ENCODE measurements around the gene ARFGAP1.

Gene ARFGAP1

DNA sequence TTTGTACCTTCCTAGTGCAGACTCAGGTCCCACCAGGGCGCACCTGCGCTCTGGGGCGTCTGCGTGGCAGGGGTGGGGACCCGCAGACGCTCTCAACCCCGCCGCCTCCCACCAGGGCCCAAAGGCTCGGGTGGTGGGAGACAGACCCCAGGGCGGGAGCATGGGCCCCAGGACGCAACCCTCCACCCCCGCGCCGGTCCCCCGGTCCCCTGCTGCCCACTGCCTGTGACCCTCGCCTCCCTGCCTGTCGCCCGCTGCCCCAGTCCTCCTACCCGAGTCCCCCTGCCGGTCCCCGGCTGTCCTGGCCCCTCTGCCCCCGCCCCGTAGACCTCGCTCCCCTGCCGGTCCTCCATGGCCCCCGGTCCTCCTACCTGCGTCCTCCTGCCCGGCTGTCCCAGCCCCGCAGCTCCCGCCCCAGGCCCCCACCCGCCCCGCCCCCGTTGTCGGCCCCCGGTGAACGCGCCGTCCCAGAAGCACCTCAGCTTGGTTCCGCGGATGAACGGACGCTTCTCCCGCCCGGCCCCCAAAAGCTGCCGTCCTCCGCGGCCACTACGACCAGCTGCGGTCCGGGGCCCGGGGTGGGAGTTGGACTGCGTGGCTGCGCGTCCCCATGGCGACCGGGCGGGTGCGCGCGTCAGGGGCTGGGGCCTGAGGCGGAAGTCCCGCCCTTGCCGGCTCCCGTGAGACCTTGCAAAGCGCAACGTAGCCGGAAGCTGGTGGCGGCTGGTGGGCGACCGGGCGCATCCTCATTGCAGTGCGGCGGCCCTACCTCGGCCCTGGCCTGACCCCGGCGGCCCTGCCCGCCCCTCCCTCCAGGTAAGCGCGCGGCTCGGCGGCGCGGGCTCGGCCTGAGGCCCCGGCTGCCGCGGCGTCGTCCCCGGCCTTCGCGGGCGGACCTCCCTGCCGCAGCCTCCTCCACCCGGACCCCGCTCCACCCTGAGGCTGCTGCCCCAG, at the start of gene ARFGAP1:
TSS of gene ARFGAP1 (plus strand) at position 709 of the 954 bp plus-strand sequence. CDS start 2,768 bp downstream, outside the sequence.
- DNase-seq: peak; percentile 54

DNA sequence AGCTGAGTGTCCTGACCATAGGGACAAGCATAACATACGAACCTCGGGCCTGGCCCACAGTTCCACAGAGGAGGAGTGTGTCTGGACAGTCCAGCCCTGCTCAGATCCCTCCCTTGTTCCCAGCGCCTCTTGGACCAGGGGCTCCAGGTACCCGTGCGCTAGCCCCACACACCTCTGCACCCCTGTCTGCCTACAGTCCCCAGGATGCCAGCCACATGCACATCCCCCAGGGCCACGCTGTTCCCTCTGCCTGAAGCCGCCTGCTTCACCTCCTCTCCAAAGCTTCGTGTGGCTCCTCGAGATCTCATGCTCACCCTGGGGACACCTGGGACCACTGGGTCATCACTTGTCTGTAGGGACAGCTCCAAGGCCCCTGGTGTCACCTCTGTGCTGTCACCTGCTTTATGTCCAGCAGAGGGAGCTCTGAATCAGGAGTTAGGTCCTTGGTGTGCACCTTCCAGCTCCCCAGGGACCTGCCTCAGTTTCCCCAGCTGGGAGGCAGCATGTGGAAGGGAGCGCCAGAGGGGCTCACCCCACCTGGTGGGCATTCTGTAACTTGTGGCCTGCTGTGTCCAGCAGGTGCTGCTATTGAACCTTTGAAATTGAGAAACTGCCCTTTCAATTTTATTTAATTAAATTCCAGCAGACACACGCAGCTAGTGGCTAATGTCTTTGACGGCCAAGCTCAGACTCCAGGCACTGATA, 49.3 kb upstream of the ARFGAP1 start:
- DNase-seq: no peak

DNA sequence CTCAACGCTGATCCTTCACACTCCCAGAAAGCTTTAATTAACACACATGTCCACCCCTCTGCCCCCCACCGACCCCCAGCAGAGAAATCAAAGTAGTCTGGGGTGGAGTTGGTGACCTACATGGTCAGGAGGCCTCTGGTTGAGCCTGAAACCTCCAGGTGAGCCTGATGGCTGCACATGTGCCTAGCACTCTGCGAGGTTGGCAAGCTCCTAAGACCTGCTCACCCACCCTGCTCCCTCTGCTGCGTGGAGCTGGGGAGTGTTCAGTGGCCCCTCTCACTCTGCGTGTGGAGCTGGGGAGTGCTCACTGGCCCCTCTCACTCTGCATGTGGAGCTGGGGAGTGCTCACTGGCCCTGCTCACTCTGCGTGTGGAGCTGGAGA, 48.8 kb upstream of the ARFGAP1 start:
- DNase-seq: no peak

DNA sequence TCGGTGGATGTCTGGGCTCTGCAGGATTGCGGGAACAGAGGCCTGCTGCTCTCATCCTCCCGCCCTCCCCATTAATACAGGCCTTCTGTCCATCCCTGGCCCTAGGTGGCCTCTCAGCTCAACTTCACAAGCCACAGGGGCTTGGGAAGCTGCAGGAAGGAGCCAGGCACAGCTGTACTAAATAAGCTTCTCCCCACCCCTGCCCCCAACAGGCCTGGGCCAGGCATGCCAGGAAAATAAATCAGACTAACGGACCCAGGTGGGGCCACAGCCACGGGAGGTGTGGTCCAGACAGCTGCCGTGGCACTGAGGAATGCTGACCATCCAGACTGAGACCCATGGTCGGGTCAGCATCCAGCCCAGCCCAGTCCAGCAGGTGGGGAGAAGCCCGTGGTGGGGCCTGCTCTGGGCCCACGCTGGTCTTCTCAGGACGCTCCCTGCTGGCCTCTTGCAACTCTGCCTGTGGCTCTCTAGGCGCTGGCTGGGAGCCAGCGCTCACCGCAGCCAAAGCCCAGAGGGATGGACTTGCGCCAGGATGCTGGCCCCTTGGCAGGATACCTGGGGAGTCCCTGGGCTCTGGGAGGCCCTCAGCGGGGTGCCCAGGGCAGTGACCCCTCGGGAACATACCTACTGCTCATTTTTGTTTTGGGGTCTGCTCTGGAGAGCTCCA, 48.1 kb upstream of the ARFGAP1 start:
- no peak for DNase-seq

DNA sequence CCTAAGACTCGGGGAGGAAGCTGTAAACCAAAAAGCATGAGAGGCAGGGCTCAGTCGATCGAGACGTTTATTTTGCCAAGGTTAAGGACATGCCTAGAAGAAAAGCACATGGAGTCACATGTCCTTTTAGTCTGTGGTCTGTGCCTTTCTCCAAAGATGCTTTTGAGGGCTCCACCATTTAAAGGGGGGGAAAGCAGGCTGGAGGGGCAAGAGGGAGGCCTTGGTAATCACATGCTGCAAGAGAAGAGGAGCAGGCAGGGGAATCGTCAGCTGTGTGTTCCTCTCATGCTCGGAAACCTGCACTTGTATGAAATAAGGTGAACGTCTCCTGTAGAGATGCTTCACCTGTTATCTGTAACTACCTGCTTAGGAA, 47.5 kb upstream of the ARFGAP1 start:
- no peak for DNase-seq

DNA sequence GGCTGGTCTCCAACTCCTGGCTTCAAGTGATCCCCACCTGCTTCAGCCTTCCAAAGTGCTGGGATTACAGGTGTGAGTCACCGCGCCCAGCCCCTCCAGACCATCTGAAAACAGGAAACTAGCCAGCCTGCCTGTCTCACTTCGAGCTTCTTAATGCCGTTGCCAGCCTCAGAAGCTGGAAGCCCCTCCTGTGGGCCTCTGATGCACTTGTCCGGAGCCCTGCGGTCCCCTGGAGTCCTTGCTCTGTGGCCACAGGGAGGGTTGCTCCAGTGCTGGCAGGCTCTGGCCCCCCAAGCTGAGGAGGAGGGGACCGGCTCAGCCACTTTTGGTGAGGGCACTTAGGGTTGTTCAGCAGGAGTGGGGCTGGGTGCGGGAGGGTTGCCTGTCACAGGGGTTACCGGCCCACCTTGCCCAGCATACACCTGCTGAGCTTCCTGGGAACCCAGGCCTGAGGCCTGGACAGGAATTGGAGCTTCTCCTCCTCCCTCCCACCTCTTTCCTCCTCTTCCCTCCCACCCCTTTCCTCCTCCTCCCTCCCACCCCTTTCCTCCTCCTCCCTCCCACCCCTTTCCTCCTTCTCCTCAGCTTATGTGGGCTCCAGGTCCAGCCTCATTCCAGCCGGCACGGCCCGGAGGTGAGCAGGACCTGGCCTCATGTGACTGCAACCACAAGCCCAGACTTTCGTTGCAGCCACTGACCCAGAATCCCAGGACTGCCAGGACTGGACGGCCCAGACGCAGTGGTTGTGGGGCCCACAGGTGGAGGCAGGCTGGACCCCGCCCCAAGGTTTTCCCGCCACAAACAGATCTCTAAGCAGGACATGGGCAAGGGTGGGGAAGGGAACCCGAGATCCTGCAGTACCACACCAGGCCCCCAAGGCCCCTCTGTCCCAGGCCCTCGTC, 46.3 kb upstream of the ARFGAP1 start:
- no peak for DNase-seq

DNA sequence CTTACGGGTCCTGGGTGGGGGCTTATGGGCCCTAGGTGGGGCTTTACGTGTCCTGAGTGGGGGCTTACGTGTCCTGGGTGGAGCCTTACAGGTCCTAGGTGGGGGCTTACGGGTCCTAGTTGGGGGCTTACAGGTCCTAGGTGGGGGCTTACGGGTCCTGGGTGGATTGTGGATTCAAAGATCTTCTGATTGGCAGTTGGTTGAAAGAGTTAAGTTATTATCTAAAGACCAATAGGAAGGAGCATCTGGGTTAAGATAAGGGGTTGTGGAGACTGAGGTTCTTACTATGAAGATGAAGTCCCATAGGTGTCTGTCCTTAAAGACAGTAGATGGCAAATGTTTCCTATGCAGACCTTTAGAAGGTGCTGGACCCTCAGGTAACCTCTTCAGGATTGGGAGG, 45.4 kb upstream of the ARFGAP1 start:
- DNase-seq: no peak

DNA sequence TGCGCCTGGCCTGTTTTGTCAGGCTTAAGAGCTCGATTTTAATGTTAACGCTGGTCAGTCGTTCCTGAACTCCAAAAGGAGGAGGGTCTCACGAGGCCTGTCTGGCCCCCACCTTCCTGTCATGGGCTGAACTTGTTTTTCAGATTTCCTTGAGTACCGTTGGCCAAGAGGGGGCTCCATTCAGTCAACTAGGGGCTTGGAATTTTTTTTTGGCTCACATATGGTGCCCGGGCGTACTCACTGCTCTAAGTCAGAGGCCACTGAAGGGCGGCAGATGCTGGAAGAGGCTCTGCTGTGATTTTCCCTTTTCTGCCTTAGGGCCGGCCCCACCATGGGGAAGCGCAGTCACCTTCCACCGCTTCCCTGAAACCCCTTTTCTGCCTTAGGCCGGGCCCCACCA, 43.8 kb upstream of the ARFGAP1 start:
- DNase-seq: no peak

DNA sequence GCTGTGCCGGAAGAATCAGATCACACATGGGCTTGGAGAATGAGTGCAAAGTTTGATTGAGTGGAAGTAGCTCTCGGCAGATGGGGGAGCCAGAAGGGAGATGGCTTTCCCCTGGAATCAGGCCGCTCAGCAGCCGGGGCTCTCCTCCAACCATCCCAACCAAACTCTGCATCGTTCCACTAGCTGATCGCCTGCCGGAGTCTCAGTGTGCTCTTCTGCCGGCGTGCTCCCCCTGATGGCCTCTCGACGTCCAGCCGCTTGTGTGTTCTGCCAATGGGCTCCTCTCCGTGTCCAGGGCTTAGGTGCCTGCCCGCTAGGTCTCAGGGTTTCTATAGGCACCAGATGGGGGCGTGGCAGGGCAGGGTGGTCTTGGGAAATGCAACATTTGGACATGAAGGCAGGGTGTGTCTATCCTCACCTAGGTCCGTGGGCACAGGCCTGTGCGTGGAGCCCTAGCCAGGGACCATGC, 41.8 kb upstream of the ARFGAP1 start:
- no peak for DNase-seq

DNA sequence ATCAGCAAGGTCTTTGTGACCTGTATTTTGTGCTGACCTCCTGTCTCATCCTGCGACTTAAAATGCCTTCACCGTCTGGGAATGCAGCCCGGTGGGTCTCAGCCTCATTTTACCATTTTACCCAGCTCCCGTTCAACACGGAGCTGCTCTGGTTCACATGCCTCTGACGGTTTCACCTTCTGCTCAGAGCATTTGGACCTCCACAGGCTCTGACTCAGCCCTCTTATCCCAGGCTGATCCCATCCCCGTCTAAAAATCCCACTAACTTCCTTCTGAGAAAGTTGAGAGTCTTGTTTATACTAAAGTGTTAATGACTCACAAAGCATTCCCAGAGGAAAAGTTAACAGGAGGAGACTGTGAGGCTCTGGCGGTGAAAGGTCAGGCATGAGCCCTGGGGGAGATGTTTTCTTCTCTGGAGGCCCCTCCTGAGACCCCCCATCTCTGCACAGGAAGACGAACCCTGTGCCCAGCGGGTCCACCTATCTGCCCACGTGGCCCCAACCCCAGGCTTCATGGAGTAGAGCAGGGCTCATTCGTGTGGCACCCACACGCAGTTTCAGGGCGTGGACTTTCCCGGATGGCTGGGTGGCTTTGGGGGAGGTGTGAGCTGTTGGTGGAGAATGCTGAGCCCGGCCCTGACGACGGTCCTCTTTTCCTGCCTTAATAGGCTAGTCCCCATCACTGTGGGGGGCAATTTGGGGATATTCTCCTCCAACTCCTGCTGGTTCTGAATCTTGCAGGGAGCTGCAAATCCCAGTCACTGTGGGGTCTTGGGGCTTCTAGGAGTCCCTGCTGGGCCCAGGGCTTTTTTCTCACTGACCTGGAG, 40.2 kb upstream of the ARFGAP1 start:
- DNase-seq: no peak

DNA sequence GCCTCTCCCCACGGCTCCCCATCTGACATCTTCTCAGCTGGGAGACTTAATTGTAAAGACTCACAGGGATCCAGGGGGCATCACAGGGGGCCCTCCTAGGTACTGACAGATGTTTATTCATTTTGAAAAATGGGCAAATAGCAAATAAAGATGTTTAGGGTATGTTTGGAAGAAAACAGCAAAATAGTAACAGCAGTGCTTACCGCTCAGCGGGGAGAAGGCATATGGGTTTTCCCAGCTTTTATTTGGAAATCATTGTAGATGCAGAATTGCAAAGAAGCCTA, 39.6 kb upstream of the ARFGAP1 start:
- no peak for DNase-seq

DNA sequence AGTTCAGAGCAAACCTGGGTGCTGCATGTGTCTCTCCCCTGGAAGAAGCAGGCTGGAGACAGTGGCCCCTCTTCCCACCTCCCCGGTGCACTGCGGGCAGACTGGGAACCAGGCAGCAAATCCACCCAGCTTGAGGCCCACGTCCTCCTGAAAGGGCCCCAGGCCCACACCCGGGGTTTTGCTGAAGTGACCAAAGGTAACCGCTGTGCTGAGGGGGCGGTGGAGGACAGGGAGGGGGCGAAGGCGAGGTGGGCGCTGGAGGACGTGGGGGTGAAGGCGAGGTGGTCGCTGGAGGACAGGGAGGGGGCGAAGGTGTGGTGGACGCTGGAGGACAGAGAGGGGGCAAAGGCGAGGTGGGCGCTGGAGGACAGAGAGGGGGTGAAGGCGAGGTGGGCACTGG, 38.7 kb upstream of the ARFGAP1 start:
- no peak for DNase-seq

DNA sequence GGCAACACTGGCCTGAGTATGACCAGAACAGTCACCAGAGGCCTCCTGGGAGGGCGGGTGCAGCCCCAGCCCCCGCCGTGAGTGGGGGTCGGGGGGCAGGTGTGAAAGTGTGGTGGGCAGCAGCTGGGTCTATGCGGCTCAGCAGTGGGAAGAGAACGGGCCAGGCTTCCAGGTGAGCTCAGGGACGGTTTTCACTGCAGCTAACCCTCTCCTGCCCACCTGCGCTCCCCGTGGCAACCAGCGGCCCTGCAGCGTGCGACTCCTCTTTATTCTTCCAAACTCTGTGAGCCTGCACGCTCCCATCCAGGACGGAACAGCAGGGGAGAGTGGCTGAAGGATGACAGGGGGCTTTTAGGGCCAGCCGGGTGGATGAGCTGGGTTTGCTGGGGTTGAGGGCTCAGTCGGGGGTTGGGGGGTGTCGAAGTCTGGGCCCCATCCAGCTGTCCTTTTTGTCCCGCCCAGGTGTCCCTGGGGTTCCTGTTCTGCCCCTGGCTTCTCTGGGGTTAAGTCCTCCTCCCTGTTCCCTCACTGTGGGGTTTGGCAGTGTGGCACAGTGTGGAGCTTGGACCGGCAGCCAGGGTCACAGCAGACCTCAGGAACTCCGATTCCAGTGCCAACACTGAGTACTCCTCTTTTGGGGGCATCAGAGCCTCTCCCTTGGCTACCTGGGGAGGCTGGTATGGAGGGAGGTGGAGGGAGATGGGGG, 37.8 kb upstream of the ARFGAP1 start:
- no peak for DNase-seq

DNA sequence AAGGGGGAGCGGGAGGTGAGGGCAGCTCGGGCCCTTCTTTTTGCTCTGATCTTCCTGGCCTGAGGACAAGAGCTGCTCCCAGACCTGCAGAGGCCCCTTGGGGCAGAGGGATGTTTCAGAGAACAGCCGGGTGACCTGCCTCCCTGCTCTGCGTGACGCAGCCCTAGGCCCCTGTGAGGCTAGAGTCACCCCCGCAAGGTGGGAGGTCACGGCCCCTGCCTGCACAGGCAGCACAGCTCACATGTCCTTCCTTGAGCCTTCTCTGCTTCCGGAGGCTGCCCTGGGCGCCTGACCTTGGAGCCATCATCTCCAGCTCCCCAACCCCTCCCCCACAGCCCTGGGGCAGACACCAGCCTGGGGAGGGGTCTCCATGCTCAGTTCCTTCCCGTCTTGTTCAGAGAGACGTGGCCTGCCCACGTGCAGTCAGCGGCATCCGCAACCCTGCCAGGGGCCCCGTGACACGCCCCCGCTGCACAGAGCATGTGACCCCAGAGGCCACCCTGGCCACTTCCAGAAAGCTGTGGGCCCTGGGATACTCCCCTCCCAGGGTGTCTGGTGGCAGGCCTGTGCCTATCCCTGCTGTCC, 37.1 kb upstream of the ARFGAP1 start, which contains the start of gene BIRC7:
TSS of gene BIRC7 (plus strand) at position 507 of the 585 bp plus-strand sequence. CDS start 192 bp downstream, outside the sequence.
- DNase-seq: no peak

DNA sequence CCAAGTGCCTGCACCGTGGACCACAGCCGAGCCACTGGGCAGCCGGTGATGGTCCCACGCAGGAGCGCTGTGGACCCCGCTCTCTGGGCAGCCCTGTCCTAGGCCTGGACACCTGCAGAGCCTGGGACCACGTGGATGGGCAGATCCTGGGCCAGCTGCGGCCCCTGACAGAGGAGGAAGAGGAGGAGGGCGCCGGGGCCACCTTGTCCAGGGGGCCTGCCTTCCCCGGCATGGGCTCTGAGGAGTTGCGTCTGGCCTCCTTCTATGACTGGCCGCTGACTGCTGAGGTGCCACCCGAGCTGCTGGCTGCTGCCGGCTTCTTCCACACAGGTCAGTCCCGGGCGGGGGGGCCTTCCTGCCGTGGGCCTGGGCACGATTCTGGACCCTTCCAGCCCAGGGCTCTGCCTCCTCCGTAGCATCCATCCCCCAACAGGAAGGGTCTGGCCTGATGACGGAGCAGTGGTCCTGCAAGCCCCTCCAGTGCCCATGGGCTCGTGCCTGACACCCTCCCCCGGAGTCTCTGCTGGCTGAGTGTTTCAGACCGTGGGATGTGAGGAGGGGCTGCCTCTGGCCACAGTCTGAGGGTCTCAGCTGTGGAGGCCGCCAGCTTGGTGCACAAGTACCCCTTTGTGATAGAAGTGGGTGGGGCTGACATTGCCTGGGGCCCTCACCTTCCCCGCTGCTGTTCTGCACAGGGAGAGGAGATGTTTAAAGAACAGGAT, 36.3 kb upstream of the ARFGAP1 start:
- DNase-seq: no peak

DNA sequence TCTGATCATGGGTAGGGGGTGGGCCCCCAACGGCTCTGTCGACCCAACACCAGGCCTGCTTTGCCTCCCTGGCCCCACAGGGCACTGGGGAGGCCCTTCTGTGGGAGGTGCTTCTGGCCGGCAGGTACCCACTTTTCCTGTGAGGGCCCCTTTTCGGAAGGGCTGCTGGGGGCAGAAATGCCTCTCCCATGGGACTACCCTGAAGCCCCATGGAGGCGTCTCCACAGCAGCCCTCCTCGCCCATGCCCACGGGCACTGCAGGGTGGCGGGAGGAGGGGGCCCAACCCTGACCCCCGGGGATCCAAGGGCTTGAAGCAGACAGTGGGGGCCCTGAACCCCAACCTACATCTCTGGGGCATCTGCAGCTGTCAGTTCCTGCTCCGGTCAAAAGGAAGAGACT, 34.6 kb upstream of the ARFGAP1 start:
- DNase-seq: no peak

DNA sequence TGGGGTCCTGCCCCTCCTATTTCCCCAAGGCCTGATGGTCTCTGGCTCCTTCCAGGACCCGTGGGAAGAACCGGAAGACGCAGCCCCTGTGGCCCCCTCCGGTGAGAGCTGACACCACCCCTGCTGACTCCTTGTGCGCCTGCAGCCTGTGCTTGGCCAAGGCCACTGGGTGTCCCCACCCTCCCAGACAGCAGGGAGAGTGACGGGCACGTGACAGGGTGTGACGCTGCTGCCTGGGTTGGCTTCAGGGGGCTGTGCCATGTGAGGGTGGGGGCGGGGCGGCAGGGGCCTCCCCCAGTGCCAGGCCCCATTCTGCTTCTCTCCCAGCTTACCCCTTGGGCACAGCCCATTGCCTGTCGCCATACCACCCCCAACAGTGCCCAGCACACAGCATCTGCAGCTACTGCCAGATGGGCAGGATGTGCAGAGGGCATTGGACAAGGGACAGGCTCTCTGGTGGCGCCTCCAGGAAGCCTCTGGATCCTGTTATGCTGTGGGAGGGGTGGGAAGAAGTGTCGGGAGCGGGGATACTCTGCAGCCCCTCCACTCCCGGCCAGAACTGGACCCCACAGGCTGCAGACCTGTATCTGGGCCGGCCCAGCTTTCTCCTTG, 34.0 kb upstream of the ARFGAP1 start:
- no peak for DNase-seq

DNA sequence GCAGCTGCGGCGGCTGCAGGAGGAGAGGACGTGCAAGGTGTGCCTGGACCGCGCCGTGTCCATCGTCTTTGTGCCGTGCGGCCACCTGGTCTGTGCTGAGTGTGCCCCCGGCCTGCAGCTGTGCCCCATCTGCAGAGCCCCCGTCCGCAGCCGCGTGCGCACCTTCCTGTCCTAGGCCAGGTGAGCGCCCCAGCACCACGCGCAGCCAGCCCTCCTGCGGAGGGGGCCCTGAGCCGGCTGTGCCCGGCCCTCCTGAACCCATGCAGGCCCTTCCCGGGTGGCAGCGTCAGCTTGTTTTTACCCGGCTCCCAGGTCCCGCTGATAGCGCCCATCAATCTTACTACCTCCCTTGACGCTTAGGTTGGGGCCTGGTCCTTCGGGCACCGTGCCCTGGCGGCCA, 33.2 kb upstream of the ARFGAP1 start:
- no peak for DNase-seq

DNA sequence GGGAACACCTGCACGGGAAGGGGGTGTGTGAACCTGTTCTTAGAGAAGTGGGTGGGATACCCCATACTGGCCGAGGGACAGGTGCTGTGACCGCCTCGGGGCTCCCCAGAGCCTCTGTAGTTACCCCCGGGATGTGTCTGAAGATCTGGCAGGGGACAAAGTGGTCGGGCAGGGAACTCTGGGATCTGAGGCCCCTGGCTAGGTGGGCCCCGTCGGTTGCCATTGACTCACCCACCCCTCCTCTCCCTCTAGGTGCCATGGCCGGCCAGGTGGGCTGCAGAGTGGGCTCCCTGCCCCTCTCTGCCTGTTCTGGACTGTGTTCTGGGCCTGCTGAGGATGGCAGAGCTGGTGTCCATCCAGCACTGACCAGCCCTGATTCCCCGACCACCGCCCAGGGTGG, 32.6 kb upstream of the ARFGAP1 start:
- DNase-seq: no peak
